IMR-90 (cell line): Measurements from ENCODE around the gene KRTAP5-4. TPM values are rescaled to one million over a fixed set of nuclear protein-coding genes. Genes with fewer than 3 reads are reported as not detected.

Experiments used
- ATAC-seq: fragments of 200-7000 bp; cut with Tn5 transposase; 2 replicates; pipeline ENCODE4 v1.9.1; 2020; ENCODE audit warnings: low read depth, mild to moderate bottlenecking, moderate library complexity
- BruUV-seq: library from RNA; stranded (reverse); fragments of 400-500 nt; replicated peaks from 2 replicates; lab custom pipeline; 2021; lab: Mats Ljungman, UMichigan
- CTCF ChIA-PET: fragments of 300-600 bp; formaldehyde crosslinking; extraction: SDS; loops from one replicate; lab custom pipeline; 2021; ENCODE audit warnings: antibody characterized with exemption; lab: Yijun Ruan, JAX
- POLR2A ChIA-PET: fragments of 300-600 bp; sonication (Branson Sonifier 250); formaldehyde crosslinking; loops from one replicate; lab custom pipeline; 2022; ENCODE audit warnings: antibody characterized with exemption; ENCODE audit not compliant: unreplicated experiment; lab: Charles Lee
- DNase-seq: peaks from one replicate; pipeline ENCODE4 v3.0.0; 2013
- H2AFZ ChIP-seq: replicated peaks from 2 replicates; pipeline ENCODE3; 2013; ENCODE audit warnings: low read length, mild to moderate bottlenecking; ENCODE audit not compliant: poor library complexity
- H2AK5ac ChIP-seq: 2 replicates; pipeline ENCODE4 v1.6.1; 2013; ENCODE audit warnings: low read depth, low read length, inconsistent platforms
- H2AK9ac ChIP-seq: replicated peaks from 2 replicates; pipeline ENCODE3; 2013; ENCODE audit warnings: mild to moderate bottlenecking, low read depth, low read length, moderate library complexity; ENCODE audit not compliant: poor library complexity
- H2BK120ac ChIP-seq: 2 replicates; pipeline ENCODE4 v1.6.1; 2013; ENCODE audit warnings: low read depth, low read length, inconsistent platforms
- H2BK15ac ChIP-seq: 3 replicates; pipeline ENCODE4 v1.6.1; 2013; ENCODE audit warnings: low read depth, low read length, inconsistent platforms
- H2BK20ac ChIP-seq: 2 replicates; pipeline ENCODE4 v1.6.1; 2013; ENCODE audit warnings: low read depth, mild to moderate bottlenecking, inconsistent platforms, low read length, moderate library complexity
- H2BK5ac ChIP-seq: 2 replicates; pipeline ENCODE4 v1.6.1; 2013; ENCODE audit warnings: mild to moderate bottlenecking, low read depth, low read length, inconsistent platforms; ENCODE audit not compliant: poor library complexity, severe bottlenecking
- H3K14ac ChIP-seq: replicated peaks from 2 replicates; pipeline ENCODE4 v1.6.1; 2013; ENCODE audit warnings: low read depth, low read length, inconsistent platforms
- H3K18ac ChIP-seq: 2 replicates; pipeline ENCODE4 v1.6.1; 2013; ENCODE audit warnings: low read depth, low read length, control low read depth
- H3K23ac ChIP-seq: 2 replicates; pipeline ENCODE4 v1.6.1; 2013; ENCODE audit warnings: low read depth, low read length, inconsistent platforms
- H3K27ac ChIP-seq: 2 replicates; pipeline ENCODE4 v1.5.1; 2013; ENCODE audit warnings: mild to moderate bottlenecking, control low read depth, low read length; ENCODE audit not compliant: insufficient read depth
- H3K27me3 ChIP-seq: 2 replicates; pipeline ENCODE4 v1.6.1; 2013; ENCODE audit warnings: low read length; ENCODE audit not compliant: control insufficient read depth, insufficient read depth
- H3K36me3 ChIP-seq: 2 replicates; pipeline ENCODE4 v1.6.1; 2013; ENCODE audit warnings: low read length, mixed read lengths; ENCODE audit not compliant: control insufficient read depth, insufficient read depth
- H3K4ac ChIP-seq: 2 replicates; pipeline ENCODE4 v1.6.1; 2013; ENCODE audit warnings: low read depth, low read length, inconsistent platforms
- H3K4me1 ChIP-seq: 2 replicates; pipeline ENCODE4 v1.6.1; 2013; ENCODE audit warnings: low read length, mixed read lengths; ENCODE audit not compliant: control insufficient read depth, insufficient read depth
- H3K4me2 ChIP-seq: 2 replicates; pipeline ENCODE4 v1.6.1; 2013; ENCODE audit warnings: low read depth, mild to moderate bottlenecking, control low read depth, low read length, moderate library complexity
- H3K4me3 ChIP-seq: 2 replicates; pipeline ENCODE4 v1.5.1; 2013; ENCODE audit warnings: low read depth, mild to moderate bottlenecking, control low read depth, low read length, moderate library complexity; ENCODE audit not compliant: insufficient read depth
- H3K56ac ChIP-seq: 2 replicates; pipeline ENCODE4 v1.6.1; 2013; ENCODE audit warnings: low read length, inconsistent platforms; ENCODE audit not compliant: insufficient read depth; ENCODE audit errors: extremely low read depth
- H3K79me1 ChIP-seq, 2 experiments: 2 replicates each; pipeline ENCODE4 v1.6.1; 2013; ENCODE audit warnings: low read length in 2 of 2, inconsistent platforms in 1 of 2, low read depth in 1 of 2
- H3K9ac ChIP-seq: 2 replicates; pipeline ENCODE4 v1.6.1; 2013; ENCODE audit warnings: low read depth, low read length, control low read depth
- H3K9me1 ChIP-seq: 2 replicates; pipeline ENCODE4 v1.6.1; 2013; ENCODE audit warnings: low read length, inconsistent platforms; ENCODE audit not compliant: insufficient read depth
- H3K9me3 ChIP-seq: 2 replicates; pipeline ENCODE4 v1.6.1; 2013; ENCODE audit warnings: low read length; ENCODE audit not compliant: control insufficient read depth, insufficient read depth
- H4K20me1 ChIP-seq: 2 replicates; pipeline ENCODE4 v1.6.1; 2013; ENCODE audit warnings: low read length, inconsistent platforms; ENCODE audit not compliant: insufficient read depth
- H4K5ac ChIP-seq: 2 replicates; pipeline ENCODE4 v1.6.1; 2013; ENCODE audit warnings: mild to moderate bottlenecking, low read depth, low read length, control low read depth
- H4K8ac ChIP-seq, 2 experiments: 2 replicates each; pipeline ENCODE4 v1.6.1; 2013; ENCODE audit warnings: low read depth in 2 of 2, low read length in 2 of 2, control low read depth in 1 of 2, inconsistent platforms in 1 of 2
- H4K91ac ChIP-seq: 2 replicates; pipeline ENCODE4 v1.6.1; 2013; ENCODE audit warnings: low read depth, low read length, inconsistent platforms; ENCODE audit not compliant: insufficient read depth
- FOS ChIP-seq: fragments of 150-350 bp; IDR thresholded peaks from 2 replicates; pipeline ENCODE4 v1.6.1; 2016; ENCODE audit warnings: low read depth, low read length
- SMC3 ChIP-seq: fragments of 150-350 bp; IDR thresholded peaks from 2 replicates; pipeline ENCODE4 v1.6.1; 2016; ENCODE audit warnings: low read depth, mild to moderate bottlenecking, antibody characterized with exemption, low read length, moderate library complexity
- WGBS, 2 experiments: methylation state at CpG; one replicate each; pipeline versions ENCODE4 v1.1.5 to v1.1.7; 2013; ENCODE audit warnings: missing lambda C conversion rate in 2 of 2; ENCODE audit not compliant: insufficient read length in 1 of 2; ENCODE audit errors: extremely low coverage in 2 of 2; 5-methylcytosine and 5-hydroxymethylcytosine counted together
- dilution Hi-C: fragments of 300-500 bp; cut with HindIII; formaldehyde crosslinking; loops from one replicate; pipeline ENCODE4 v1.14.3; 2018; ENCODE audit warnings: low sequenced_read_pairs; ENCODE audit not compliant: unreplicated experiment
- in situ Hi-C: fragments of 300-500 bp; cut with MboI; formaldehyde crosslinking; loops from 3 replicates; pipeline ENCODE4 v1.14.3; 2019; ENCODE audit warnings: low sequenced_read_pairs, inconsistent platforms, mixed read lengths
- intact Hi-C: fragments of 100-400 bp; cut with micrococcal nuclease; formaldehyde crosslinking; loops from 2 replicates; pipeline ENCODE4 v1.10.0; 2022
- polyA plus RNA-seq, 3 experiments: library from polyadenylated mRNA; depleted of rRNA; stranded (reverse); fragments of >200 nt; gene quantifications; 2 replicates each; pipeline ENCODE4 v1.2.3, GENCODE V29; 2012; ENCODE audit warnings: low replicate concordance in 1 of 3
- total RNA-seq: library from RNA; depleted of rRNA; stranded (reverse); fragments of >200 nt; gene quantifications from 2 replicates; pipeline ENCODE4 v1.2.3, GENCODE V29; 2012

KRTAP5-4 gene
- total and polyA plus RNA-seq, 2 of the 4 experiments (the other 2 are of a cell fraction) = not detected

DNA sequence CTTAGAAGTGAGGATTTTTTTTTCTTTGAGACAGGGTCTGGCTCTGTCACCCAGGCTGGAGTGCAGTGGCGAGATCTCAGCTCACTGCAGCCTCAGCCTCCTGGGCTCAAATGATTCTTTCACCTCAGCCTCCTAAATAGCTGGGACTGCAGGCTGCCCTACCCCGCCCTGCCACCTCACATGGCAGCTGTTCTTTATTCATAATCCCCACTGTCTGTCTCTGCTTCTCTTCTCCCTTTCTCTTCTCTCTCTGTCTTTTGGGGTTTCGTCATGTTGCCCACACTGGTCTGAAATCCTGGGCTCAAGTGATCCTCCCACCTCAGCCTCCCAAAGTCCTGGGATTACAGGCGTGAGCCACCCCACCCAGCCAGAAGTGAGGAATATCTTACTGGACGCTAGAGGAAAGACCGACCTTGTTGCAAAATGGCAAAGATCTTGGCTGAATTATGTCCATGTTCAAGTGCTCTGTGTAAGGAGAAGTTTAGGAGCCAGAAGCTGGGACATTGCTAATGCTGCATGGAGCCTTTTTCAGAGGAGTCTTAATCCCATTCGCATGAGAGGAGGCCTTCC lies 29.6 kb upstream of the KRTAP5-4 start:
- no peak for DNase-seq
- Histone ChIP-seq H2BK15ac (no peak overlapping the region), H3K27me3 (peaks cover 47% of the 10 kb centered on the region), H2AK9ac (no peak overlapping the region), H4K8ac (no peak overlapping the region), H3K27ac (no peak overlapping the region), H2AK5ac (no peak overlapping the region), H4K91ac (no peak overlapping the region), H3K36me3 (no peaks in the 10 kb centered on the region), H3K56ac (no peak overlapping the region), H3K9me1 (no peaks in the 10 kb centered on the region), H3K18ac (no peak overlapping the region), H2BK5ac (no peak overlapping the region), H3K14ac (no peak overlapping the region), H3K23ac (no peak overlapping the region), H2AFZ (no peak overlapping the region), H3K9ac (no peak overlapping the region), H2BK120ac (no peak overlapping the region), H3K9me3 (no peaks in the 10 kb centered on the region), H3K4me3 (no peak overlapping the region), H4K20me1 (no peaks in the 10 kb centered on the region), H2BK20ac (no peak overlapping the region), H3K79me1 (no peaks in the 10 kb centered on the region), H3K4me2 (no peak overlapping the region), H3K4me1 (no peaks in the 10 kb centered on the region; the same call in 1 of the 2 replicates), H4K5ac (no peak overlapping the region), H3K4ac (no peak overlapping the region)
- BruUV-seq = no TSS peak
- WGBS, 2 experiments = 60% methylated on average over 1 of the region's 7 CpGs; no CpG with 5 or more reads in 1 of the 2 experiments
- in situ Hi-C loops = no loop called here
- dilution Hi-C loops = no loop called here
- intact Hi-C loops = loop anchor here (5.0 kb wide), 1 partner anchor 176 kb away; no protein-coding TSS in a partner anchor
- POLR2A ChIA-PET = no interaction called here
- TF ChIP-seq FOS (no peak), SMC3 (no peak)
- CTCF ChIA-PET = interaction anchor here (0.6 to 1.6 kb wide), 2 partner anchors 176 to 501 kb away, joined by 3 to 7 read pairs; no protein-coding TSS in a partner anchor
- ATAC-seq = no peak
